TTC549 (cell line): ENCODE results near the gene R3HCC1L.

Experiments
- FAIRE-seq: peaks from 2 replicates; lab custom pipeline; 2012; peaks lifted over from hg19 to GRCh38; lab: Jason Lieb, UNC

Gene R3HCC1L

GRCh38 chr10:98261436-98262277, 127.2 kb downstream of the R3HCC1L start:
- FAIRE-seq: no peak

- no peak for FAIRE-seq
Observed at GRCh38 chr10:98262571-98262970, 128.1 kb downstream of the R3HCC1L start.

DNA sequence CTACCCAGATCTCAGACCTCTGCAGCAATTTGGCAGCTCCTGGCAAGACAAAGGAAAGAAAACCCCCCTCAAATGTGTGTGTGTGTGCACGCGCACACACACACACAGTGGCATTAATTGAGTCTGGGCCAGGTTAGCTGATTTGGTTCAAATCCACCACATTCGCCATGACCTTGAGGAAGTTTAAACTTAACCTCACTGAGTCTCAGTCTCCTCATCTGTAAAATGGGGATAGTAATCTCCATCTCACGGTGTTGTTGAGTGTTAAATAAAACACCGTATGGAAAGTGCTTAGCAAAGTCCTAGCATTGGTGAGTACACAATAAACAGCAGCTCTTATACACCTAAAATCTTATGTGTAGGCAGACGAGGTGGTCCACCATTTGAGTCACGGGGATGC, 128.6 kb downstream of the R3HCC1L start:
- no peak for FAIRE-seq

DNA sequence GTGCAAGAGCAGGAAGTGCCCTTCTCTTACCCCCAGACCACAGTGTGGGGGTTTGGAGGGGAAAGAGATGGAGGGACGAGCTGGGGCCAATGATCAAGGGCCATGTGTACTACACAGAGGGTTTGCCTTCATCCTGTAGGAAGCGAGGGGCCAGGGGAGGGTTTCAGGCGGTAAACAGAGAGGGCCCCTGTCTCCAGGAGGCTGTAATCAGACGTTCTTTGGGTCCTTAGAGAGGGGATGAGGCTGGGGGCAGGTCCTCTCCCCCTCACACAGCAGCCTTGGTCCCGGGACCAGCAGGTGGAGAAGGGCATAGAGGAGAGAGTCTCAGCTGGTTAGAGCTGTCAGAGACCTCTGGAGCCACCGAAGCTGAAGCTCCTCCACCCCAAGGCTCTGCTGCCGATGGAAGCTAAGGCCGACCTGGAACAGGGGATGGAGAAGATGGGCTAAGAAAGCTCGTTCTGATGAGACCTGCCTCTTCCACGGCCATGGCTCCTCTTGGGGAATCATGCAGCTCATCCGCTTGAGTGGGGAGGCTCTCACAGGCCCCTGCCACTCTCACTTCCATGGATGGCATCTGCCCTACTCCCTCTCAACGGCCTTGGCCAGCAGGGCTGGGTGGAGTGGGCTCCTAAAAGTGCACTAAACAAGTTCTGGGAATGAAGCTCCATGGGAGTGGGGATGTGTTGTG, 130.1 kb downstream of the R3HCC1L start:
- FAIRE-seq: no peak

DNA sequence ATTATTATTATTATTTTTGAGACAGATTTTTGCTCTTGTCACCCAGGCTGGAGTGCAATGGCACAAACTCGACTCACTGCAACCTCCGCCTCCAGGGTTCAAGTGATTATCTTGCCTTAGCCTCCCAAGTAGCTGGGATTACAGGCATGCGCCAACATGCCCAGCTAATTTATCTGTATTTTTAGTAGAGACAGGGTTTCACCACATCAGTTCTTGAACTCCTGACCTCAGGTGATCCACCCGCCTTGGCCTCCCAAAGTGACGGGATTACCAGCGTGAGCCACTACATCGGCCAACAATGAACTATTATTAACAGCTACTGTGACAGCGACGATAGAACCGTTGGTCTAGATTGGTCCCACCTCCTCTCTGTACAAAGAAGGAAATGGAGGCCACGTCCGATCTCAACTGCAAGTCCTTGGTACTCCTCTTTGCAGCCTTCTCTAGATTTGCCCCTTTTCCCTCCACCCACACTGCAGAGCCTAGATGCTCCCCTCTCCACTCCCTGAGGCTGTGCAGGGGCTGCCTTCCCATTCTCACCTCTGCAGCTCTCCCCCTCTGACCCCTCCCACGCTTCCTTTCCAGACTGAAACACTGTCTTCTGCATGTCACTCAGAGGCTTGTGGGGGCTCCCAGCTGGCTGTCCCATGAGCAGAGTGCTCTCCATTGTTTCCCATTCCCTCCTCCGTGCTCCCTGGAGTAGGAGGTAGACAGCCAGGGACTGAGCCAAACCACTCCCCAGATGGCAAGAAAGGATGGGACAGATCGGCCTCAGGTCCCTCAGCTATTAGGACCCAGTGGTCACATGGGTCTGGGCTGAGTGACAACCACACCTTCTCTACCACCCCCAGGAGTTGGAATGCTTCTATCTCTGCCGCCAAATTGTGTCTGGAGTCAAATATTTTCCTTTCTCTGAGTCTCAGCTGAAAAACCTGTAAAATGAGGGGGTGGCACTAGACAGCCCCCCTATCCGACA, 131.2 kb downstream of the R3HCC1L start:
- FAIRE-seq: no peak

DNA sequence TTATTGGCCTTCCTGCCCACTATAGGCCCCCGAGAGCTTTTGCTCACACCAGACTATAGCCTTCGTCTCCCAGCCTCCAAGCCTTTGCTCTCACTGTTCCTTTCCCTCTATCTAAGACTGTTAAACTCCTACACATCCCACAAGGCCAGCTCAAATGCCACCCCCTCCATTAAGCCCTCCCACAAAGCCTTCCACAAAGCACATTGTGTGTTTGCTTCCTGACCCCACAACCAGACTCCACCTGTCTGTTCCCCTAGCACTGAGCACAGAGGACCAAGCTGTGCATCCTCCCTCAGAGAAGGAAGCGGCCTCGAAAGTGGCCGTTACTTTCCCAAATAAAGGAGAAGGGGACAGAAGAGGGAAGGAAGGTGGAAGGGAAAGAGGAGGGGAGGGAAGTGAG, 132.2 kb downstream of the R3HCC1L start:
- no peak for FAIRE-seq

DNA sequence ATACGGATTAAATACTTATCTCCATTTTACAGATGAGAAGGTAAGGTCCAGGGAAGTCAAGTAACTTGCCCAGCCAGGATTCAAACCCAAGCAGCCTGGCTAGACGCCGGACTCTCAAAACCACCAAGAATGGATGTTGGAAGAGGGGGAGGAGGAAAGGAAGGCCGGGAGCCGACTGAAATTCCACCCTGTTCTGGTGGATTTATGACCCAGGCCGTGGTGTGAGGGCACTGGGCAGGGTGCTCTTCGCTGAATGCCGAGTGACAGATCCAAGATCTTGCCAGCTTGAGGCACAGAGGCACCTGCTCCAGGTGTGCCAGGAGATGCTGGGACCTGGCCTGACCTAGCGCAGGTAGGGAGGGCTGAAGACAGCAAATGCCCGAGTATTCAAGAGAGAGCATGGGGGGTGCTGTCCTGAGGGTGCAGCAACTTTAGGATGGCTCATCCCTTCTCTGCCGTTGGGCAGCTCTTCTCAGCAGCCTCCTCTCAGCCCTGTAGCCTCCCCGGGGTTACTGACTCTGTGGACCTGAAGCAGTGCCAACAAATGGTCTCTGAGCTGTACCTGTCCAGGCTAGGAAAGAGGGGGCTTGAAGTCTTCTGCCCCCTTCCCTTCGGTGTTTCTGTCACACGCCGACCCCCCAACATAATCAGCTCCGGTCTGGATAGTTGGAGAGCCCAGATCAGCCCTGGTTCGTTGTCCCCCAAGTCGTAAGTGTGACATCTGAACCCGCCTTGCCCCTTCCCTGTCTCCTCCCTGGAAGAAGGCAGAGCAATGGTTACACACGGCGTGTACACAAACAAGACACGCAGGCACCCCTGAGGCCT, 132.8 kb downstream of the R3HCC1L start:
- no peak for FAIRE-seq

DNA sequence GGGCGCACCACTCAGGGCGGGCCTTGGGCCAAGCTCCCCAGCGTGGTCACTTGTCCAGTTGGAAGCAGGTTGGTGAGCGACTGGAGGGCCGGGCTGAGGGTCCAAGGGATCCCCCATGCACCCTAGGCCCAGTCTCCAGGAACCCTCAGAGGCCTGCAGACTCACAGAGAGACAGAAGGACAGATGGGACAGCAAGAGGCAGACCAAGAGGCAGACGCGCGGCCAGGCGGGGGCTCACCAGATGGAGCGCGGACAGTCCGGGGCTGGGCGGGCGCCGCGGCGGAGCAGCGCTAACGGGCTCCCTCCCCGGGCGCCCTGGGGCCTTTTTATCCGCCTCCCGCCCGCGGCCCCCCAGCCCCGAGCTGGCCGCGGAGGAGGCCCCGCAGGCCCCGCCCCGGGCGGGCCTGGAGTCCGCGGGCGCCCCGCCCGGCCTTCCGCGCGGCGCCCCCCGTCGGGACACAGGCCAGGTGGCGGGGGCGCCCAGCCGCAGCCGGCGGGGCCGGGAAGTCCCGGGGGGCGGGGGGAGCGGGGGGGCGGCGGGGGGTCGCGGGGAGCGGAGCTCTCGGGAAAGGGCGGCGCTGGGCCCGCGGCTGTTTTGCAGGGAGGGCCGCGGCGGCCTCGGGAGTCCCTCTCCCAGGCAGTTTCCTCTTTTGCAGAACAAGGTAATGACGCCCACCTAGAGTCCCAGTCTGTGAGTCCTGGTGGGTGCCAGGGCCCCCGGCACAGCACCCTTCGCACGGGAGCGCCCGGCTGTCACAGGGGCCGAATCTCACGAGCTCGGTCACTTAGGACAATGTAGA, 133.6 kb downstream of the R3HCC1L start, which contains the start of gene LOXL4:
LOXL4 (minus strand) TSS at position 301 of the 800 bp plus-strand sequence. CDS start 5,175 bp downstream, outside the sequence.
- no peak for FAIRE-seq

GRCh38 chr10:98268694-98269431, 134.4 kb downstream of the R3HCC1L start:
- no peak for FAIRE-seq

GRCh38 chr10:98269435-98269912, 135.0 kb downstream of the R3HCC1L start:
- no peak for FAIRE-seq

DNA sequence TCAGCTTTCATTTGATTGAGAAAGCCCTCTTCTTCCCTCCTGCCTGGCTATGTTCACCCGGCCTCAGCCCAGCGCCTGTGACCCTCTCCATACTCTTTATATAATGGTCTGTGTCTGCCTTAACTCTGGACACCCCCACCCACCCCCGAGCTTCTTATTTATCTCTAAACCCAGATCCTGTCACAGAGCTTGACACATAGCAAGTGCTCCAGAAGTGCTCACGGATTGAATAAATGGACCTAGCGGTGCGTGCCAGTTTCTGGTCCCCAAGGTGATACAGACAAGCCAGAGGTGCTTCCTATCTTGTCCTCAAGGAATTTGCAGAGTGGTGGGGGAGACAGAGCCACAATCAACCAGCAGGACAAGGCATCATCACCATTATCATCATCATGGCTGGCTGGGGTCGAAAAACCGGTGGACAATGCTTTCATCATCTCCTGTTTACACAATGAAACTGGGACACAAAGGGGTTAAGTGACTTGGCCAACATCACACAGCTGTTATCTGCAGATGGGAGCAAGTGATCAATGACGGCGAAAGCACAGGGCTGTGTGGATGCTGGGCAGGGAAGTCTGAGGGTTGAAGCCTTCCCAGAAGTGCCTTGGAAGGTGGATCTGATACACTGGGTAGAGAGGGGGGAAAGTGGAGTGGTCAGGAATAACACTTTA, 135.8 kb downstream of the R3HCC1L start:
- no peak for FAIRE-seq

DNA sequence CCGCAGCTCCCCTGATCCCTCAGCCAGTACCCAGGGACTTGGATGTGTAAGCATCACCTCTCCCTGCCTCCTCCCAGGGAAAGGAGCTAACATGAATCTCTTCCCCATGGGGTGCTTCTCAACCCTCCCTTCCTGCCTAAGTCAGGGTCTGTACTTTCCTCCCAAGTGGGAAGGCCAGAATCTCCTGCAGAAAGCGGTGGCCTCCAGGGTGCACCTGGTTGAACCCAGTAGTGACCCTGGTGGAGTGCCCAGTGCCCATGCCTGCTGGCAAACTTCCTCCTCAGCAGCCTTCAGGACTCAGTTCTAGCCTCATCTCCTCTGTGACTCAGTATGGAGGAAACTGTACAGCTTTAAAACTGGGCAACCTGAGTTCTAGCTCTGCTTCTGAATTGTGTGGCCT, 136.3 kb downstream of the R3HCC1L start:
- no peak for FAIRE-seq

GRCh38 chr10:98272245-98272644, 137.8 kb downstream of the R3HCC1L start:
- no peak for FAIRE-seq

- FAIRE-seq: no peak
Observed at GRCh38 chr10:98272656-98273055, 138.2 kb downstream of the R3HCC1L start.

DNA sequence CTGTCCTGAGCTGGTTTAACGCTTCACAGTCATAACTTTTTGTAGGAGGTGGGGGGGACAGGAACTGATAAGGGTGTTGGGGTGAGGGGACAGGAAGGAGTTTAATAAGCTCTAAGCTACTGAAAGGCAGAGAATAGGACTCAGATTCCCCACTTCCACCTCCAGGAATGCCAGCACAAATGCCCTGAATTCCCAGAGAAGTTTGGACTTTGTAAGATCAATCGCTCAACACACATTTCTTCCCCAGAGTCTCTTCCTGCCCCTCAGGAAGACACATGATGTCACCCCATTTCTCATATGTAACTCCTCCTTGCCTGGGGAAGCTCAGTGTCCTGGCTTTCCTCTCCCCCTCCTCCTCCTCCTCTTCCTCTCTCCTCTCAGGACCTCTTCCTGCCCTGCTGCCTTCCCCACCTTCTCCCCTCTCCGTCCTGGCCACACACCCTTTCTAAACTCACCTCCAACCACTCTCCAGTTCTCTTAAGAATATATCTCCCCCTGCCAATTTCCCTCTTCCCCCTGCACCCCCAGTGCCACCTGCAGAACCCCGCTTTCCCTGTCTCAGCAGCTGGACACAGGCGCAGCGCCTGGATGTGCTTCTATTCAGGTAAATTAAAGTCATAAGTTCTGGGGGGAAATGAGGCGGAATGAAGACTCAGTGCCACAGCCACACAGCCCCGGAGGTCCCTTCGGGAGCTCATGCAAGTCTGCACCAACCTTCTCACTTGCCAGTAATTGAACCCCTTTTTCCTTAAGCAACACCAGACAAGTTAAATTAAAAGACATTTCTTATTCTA, 138.8 kb downstream of the R3HCC1L start:
- FAIRE-seq: no peak

GRCh38 chr10:98274562-98274961, 140.1 kb downstream of the R3HCC1L start:
- no peak for FAIRE-seq

DNA sequence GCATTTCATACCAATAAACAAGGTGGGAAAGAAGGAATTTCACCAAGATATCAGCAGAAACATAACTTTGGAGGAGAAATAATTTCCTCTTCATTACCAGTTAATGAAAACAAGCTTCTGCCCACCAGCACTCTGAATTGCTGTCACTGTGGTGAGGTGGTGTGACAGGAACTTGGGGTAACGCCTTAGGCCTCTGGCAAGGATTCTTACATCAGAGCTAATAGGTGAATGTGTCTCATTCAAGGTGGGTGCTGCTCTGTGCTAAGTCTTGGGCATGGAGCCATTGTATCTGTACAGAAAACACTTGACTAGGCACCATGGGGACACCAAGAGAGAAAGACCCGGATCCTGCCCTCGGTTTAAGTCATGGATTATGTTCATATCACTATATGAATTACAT, 141.9 kb downstream of the R3HCC1L start:
- no peak for FAIRE-seq

GRCh38 chr10:98285416-98285815, 151.0 kb downstream of the R3HCC1L start:
- no peak for FAIRE-seq
